Measurements from ENCODE around the gene NHEJ1. TPM values are rescaled to one million over a fixed set of nuclear protein-coding genes. Genes with fewer than 3 reads are reported as not detected.

NHEJ1 gene
- total RNA-seq, 1 donor from 2014 or later, result 8.6 TPM

DNA sequence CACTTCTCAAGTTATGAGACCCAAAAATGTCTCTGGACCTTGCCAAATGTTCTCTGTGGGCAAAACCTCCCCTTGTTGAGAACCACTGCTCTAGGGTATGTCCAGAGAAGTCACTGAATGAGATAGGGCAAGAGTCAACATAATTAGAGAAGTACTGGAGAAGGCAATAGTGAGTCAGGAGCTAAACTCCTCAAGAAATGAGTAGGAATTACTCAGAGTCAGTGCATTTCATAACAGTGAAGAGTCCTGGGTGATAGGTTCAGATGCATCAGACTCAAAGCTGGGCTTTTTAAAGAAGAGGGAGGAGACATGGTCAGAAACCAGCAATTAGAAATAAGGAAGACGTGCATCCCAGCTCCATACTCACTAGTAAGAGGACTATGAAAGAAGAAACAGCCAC lies 61.3 kb downstream of the NHEJ1 start:
- DNase-seq (ENCODE audit: low spot score in 2 of 2) (no peak), FAIRE-seq (no peak)

GRCh38 chr2:219095406-219095935 lies 65.1 kb downstream of the NHEJ1 start:
- DNase-seq (ENCODE audit: low spot score in 2 of 2), result no peak
- FAIRE-seq, result no peak

DNA sequence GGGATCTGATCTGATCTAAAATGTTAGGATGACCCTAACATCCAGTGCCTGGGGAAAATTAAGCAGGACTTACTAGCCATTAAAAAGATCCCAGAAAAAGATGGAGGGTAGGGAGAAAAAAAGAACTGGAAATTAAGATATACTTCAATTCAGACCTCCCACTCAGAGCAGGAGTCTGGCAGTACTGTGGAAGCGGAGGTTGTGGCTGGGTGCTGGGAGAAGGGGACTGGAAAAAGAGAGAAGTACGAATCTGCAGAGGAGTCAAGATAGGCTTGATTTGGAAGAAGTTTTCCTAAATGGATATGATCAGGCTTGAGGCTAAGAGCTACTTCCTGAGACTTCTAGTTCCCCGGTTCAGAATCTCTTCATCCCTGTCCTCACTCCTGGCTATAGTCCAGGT lies 66.4 kb downstream of the NHEJ1 start:
- DNase-seq (ENCODE audit: low spot score in 2 of 2) (no peak), FAIRE-seq (no peak)

GRCh38 chr2:219090436-219091299 lies 69.9 kb downstream of the NHEJ1 start:
- FAIRE-seq (no peak), DNase-seq (ENCODE audit: low spot score in 2 of 2) (no peak)

DNA sequence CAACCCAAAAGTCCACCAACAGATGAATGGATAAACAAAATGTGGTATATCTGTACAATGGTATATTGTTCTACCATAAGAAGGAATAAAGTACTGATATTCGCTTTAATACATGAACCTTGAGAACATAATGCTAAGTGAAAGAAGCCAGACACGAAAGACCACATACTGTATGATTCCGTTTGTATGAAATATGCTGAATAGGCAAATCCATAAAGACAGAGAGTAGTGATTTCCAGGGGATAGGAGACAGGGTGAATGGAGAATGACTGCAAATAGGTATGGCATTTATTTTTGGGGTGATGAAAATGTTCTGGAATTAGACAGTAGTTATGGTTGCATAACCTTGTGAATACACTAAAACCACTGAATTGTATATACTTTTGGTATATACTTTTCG lies 71.3 kb downstream of the NHEJ1 start:
- FAIRE-seq (no peak), DNase-seq (ENCODE audit: low spot score in 2 of 2) (no peak)

DNA sequence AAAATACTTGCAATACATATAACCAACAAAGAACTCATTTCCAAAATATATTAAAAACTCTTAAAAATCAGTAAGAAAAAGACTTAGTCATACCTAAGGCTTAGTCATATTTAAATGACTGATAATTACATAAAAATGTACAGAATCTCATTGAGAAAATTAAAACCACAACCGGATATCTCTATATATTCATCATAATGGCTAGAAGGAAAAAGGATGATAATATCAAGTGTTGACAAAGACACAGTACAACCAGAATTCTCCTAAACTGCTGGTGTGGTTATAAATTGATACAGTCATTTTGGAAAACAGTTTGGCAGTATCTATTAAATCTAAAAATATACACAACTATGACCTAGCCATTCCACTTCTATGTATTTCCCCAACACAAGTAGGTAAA lies 72.8 kb downstream of the NHEJ1 start:
- DNase-seq (ENCODE audit: low spot score in 2 of 2) (no peak), FAIRE-seq (no peak)

DNA sequence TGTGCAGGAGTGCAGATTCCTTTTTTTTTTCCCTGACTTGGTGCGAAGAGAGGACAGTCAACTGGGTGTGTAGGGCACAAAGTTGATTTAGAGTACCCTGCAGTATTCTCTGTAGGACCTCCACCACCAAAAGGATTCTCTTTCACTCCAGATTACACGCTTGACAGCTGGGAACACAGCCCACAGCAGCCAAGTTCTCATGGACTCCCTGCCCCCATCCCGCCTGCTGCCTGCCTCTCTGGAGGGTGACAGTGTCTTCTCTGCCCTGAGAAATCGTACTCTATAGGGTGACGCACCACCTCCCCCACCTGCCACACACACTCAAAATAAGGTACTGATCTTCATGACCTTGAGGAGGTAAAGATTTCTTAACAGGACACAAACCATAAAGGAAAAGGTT lies 73.3 kb downstream of the NHEJ1 start:
- DNase-seq (ENCODE audit: low spot score in 2 of 2), result no peak
- no peak for FAIRE-seq

DNA sequence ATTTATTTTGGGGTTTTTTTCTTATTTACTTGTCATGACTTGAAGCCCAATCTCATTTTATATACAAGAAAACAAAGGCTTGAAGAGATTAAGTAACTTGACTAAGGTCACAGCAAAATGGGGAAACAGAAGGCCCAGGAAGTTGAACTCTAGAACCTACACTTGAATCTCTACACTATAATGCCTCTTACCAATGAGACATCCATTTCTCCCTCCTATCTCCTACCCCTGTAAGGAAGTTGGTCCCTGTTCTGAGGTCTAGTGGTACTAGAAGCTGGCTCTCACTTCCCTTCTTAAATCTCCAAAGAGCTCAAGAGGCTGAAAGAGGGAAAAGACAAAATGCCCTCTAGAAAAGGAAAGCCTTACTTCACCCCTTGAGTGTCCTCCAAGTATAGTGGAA lies 74.4 kb downstream of the NHEJ1 start:
- no peak for DNase-seq (ENCODE audit: low spot score in 2 of 2)
- no peak for FAIRE-seq

- DNase-seq (ENCODE audit: low spot score in 2 of 2), result no peak
- no peak for FAIRE-seq
Observed at GRCh38 chr2:219084791-219085190, 75.8 kb downstream of the NHEJ1 start.

DNA sequence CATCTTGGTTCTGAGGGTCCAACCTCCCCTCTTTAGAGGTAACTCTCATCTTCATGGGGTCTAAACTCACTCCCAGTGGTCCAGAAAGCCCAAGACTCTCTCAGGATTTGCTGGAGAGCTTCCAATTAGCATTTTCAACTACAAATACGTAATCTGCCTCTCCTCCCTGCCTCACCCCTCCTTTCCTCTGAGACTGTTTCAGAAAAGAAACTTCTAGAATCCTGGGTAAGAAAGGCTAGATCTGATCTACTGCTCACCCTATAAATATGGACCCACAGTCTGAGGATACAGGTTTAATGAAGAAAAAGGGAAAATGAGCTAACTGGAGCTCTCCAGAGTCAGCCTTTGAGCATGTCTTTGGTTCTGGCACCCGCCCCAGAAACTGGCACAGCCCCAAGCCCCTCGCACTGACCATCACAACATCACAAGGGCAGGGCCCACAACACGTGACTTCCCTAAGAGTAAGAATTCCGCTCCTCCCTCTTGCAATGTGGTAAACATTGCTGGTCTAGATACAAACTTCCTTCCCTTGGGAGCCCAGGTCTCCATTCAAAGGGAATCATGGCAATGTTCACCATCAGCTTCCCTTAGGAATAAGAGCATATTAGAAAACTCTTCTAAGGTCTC lies 78.2 kb downstream of the NHEJ1 start:
- FAIRE-seq, result no peak
- DNase-seq (ENCODE audit: low spot score in 2 of 2), result no peak

GRCh38 chr2:219081701-219082331 lies 78.8 kb downstream of the NHEJ1 start:
- FAIRE-seq (no peak), DNase-seq (ENCODE audit: low spot score in 2 of 2) (no peak)

DNA sequence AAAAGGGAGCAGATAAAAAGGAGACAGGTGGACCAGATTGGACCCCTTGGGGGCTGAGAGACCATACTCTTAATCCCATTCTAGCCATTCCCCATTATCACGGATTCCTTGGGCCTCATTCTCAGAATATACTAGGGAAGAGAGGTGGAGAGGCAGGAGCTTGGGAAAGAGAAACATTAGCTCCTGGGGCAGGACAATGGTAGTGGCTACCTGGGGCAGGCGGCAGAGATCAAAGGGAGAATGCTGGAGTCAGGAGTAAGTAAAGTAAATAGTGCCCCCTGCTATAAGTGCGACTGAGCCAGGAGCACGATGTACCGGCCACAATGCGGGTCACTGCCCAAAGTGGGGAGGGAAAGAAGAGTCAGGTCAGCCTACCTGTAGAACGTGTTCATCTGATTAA lies 79.5 kb downstream of the NHEJ1 start:
- no peak for FAIRE-seq
- DNase-seq (ENCODE audit: low spot score in 2 of 2), result no peak

GRCh38 chr2:219079417-219079816 lies 81.2 kb downstream of the NHEJ1 start:
- no peak for FAIRE-seq
- DNase-seq (ENCODE audit: low spot score in 2 of 2), result no peak

- FAIRE-seq, result no peak
- DNase-seq (ENCODE audit: low spot score in 2 of 2), result no peak
Observed at GRCh38 chr2:219078951-219079350, 81.7 kb downstream of the NHEJ1 start.

DNA sequence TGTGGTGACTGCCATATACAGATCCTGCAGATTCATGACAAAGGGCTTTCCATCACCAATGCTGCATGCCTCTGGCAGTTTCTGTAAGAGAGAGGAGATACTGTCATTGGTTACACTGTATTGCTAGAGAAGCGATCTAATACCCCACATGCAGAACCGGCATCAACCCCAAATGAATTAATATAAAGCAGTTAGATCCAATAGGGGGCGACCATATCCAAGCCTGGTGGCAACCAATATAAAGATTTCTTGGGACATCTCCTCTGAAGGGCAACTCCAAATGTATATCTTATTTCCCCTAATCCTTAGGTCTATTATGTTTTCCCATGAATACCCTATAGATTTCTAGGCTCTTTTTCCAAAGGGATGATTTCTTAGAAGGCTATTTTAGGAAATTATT lies 82.5 kb downstream of the NHEJ1 start:
- no peak for FAIRE-seq
- no peak for DNase-seq (ENCODE audit: low spot score in 2 of 2)

DNA sequence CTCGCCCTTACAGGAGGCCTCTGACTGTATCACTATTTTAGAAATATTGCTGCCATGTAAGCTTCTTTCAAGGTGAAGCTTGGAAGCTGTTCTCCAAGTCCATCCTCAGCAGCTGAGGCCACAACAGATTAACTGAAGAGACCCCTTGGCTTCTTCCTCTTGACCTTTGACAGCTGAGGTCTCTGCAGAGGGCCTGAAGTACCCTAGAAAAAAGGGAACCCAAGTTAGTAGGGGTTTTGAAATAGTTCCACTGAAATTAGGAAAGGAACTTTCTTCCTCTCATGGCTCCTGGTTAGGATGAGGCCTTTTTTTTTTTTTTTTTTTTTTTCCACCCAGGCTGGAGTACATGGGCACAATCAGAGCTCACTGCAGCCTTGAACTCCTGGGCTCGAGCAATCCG lies 84.4 kb downstream of the NHEJ1 start:
- no peak for DNase-seq (ENCODE audit: low spot score in 2 of 2)
- no peak for FAIRE-seq

DNA sequence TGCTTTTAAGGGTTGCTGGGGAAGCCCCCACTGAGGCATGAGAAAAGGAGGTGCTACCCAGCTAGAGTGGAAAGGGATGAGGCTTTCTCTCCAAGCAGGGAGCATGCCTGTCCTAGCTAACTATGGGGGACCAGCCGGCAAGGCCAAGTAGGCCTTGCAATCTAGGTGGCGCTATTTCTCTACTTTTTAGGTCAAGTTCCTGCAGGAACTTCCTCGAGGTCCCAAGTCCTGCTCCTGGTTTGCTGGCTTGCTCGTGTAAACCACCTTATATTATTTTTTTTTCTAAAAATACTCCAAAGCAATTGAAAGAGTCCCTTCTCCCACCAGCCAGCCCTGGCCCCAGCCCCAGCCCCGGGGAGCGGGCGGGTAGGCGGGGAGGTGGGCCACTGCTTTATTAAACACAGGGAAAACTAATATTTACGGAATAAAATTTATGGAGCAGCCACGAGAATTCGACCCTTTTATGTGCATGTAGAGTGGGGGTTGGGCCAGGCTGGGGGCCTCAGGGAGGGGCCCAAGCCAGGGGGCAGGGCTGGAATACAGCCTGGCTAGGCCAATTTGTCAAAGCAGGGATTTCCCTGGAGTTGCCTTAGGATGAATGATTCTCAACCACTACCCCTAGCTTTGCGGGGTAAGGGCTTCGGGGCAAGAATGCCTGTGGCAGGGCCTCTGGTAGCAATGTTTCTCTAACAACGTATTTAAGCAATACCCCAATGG lies 87.0 kb downstream of the NHEJ1 start:
- no peak for DNase-seq (ENCODE audit: low spot score in 2 of 2)
- no peak for FAIRE-seq

GRCh38 chr2:219072741-219073250 lies 87.8 kb downstream of the NHEJ1 start:
- FAIRE-seq (no peak), DNase-seq (ENCODE audit: low spot score in 2 of 2) (no peak)

- DNase-seq (ENCODE audit: low spot score in 2 of 2) (no peak), FAIRE-seq (no peak)
Observed at GRCh38 chr2:219071131-219071816, 89.3 kb downstream of the NHEJ1 start.

- FAIRE-seq (no peak), DNase-seq (ENCODE audit: low spot score in 2 of 2) (no peak)
Observed at GRCh38 chr2:219065484-219065883, 95.1 kb downstream of the NHEJ1 start.

Measured in frontal cortex (tissue), 4 donors.